Esophagus squamous epithelium (tissue), 5 donors: ENCODE measurements around the gene SMIM41. TPM values are rescaled to one million over a fixed set of nuclear protein-coding genes. Genes with fewer than 3 reads are reported as not detected.

ENCODE experiments used
- DNase-seq: peaks from one replicate; lab custom pipeline; 2025; lab: John Stamatoyannopoulos, UW
- H3K27ac ChIP-seq, 4 donors: fragments of 200-600 bp; sonication (generic); one replicate each; pipeline ENCODE4 v1.5.1; 2016 to 2019; ENCODE audit warnings: mild to moderate bottlenecking in 1 of 4
- H3K27me3 ChIP-seq, 4 donors: fragments of 200-600 bp; sonication (generic); 1 replicate in 3 of 4; 2 replicates in 1 of 4; pipeline versions ENCODE4 v1.5.1 to v1.6.0; 2017 to 2021; ENCODE audit warnings: antibody characterized with exemption in 1 of 4
- H3K36me3 ChIP-seq, 3 donors: fragments of 200-600 bp; sonication (generic); one replicate each; pipeline ENCODE4 v1.5.1; 2016 to 2019
- H3K4me1 ChIP-seq, 3 donors: fragments of 200-600 bp; sonication (generic); one replicate each; pipeline ENCODE4 v1.5.1; 2017 to 2019
- H3K4me3 ChIP-seq, 4 donors: fragments of 200-600 bp; sonication (generic); 1 replicate in 3 of 4; 2 replicates in 1 of 4; pipeline ENCODE4 v1.5.1; 2016 to 2019; ENCODE audit warnings: mild to moderate bottlenecking in 2 of 4, moderate library complexity in 1 of 4
- H3K9me3 ChIP-seq, 3 donors: fragments of 200-600 bp; sonication (generic); one replicate each; pipeline ENCODE4 v1.5.1; 2016 to 2019
- POLR2A ChIP-seq, 4 donors: fragments of 450-650 bp; IDR thresholded peaks; one replicate each; pipeline ENCODE4 v1.6.1; 2017; ENCODE audit warnings: antibody characterized with exemption in 4 of 4, mild to moderate bottlenecking in 4 of 4, moderate library complexity in 3 of 4
- WGBS, 2 donors: methylation state at CpG; one replicate each; pipeline ENCODE4 v1.1.5; 2018; 5-methylcytosine and 5-hydroxymethylcytosine counted together
- intact Hi-C: fragments of 100-400 bp; cut with DNase I; formaldehyde crosslinking; loops from one replicate; pipeline ENCODE4 v1.15.0; 2022
- total RNA-seq, 4 donors: library from RNA; depleted of rRNA; stranded (reverse); fragments of >200 nt; gene quantifications; one replicate each; pipeline ENCODE4 v1.1.0, GENCODE V29; 2016
- TF ChIP-seq, protein P1 (sequence below), 6 experiments: fragments of 450-650 bp in 4 of 6; fragments of 200-600 bp in 2 of 6; sonication (generic) in 2 of 6; IDR thresholded peaks; one replicate each; pipeline ENCODE4 v1.5.1; 2016 to 2019; ENCODE audit warnings: antibody characterized with exemption in 6 of 6, mild to moderate bottlenecking in 4 of 6, moderate library complexity in 4 of 6
- donor health status: DM: yes; HTN: yes; CAD: no.

SMIM41 gene
- total RNA-seq, 4 donors from 2014 or later, result 0.50 to 5.7 (median 1.8) TPM; not detected in 1

DNA sequence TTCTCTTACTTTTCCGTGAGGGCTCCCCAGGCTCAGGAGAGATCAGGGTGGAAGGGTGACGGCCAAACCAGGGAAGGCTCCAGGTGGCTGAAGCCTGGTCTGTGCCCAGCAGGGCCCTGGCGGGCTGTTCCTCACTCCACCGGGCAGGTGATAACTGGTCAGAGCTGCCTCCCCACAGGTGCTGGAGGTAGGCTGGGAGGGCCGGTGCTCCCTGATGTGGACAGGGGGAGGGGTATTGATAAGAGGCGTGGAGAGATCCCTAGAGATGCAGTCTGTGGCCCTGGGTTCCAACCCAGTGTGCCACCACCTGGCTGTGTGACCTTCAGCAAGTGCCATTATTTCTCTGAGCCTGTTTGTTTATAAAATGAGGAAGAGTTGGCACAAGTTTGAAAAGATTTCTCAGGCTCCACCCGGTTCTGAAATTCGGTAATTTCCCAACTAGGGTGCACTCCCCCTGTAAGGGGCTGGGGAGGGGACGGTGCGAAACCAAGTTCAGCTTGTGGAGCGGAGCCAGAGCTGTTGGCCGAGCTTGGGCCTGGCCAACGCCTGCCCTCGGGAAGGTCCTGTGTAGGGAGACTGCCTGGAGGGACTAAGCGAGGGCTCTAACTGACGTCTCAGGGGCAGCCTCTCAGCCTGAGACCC lies 29.3 kb upstream of the SMIM41 start:
- Histone ChIP-seq H3K27me3 (peaks cover 0 to 9% (median 0%) of the 10 kb centered on the region in 4 donors), H3K4me1 (peaks cover 26 to 73% (median 42%) of the 10 kb centered on the region in 3 donors), H3K4me3 (peak overlapping the region; percentile 36 to 66 (median 54)), H3K36me3 (peaks cover 0 to 9% (median 4%) of the 10 kb centered on the region in 3 donors), H3K27ac (peak overlapping the region; percentile 88 to 98 (median 92)), H3K9me3 (no peaks in the 10 kb centered on the region)
- intact Hi-C loops, result no loop called here
- WGBS, 2 donors, result 24 to 45% methylated on average over 5 to 7 of the region's 16 CpGs
- no peak for DNase-seq
- no peak for TF ChIP-seq POLR2A (IDR thresholded peaks at IDR 0.05)
- TF ChIP-seq, protein P1, sequence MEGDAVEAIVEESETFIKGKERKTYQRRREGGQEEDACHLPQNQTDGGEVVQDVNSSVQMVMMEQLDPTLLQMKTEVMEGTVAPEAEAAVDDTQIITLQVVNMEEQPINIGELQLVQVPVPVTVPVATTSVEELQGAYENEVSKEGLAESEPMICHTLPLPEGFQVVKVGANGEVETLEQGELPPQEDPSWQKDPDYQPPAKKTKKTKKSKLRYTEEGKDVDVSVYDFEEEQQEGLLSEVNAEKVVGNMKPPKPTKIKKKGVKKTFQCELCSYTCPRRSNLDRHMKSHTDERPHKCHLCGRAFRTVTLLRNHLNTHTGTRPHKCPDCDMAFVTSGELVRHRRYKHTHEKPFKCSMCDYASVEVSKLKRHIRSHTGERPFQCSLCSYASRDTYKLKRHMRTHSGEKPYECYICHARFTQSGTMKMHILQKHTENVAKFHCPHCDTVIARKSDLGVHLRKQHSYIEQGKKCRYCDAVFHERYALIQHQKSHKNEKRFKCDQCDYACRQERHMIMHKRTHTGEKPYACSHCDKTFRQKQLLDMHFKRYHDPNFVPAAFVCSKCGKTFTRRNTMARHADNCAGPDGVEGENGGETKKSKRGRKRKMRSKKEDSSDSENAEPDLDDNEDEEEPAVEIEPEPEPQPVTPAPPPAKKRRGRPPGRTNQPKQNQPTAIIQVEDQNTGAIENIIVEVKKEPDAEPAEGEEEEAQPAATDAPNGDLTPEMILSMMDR (IDR thresholded peaks at IDR 0.05), result no peak

DNA sequence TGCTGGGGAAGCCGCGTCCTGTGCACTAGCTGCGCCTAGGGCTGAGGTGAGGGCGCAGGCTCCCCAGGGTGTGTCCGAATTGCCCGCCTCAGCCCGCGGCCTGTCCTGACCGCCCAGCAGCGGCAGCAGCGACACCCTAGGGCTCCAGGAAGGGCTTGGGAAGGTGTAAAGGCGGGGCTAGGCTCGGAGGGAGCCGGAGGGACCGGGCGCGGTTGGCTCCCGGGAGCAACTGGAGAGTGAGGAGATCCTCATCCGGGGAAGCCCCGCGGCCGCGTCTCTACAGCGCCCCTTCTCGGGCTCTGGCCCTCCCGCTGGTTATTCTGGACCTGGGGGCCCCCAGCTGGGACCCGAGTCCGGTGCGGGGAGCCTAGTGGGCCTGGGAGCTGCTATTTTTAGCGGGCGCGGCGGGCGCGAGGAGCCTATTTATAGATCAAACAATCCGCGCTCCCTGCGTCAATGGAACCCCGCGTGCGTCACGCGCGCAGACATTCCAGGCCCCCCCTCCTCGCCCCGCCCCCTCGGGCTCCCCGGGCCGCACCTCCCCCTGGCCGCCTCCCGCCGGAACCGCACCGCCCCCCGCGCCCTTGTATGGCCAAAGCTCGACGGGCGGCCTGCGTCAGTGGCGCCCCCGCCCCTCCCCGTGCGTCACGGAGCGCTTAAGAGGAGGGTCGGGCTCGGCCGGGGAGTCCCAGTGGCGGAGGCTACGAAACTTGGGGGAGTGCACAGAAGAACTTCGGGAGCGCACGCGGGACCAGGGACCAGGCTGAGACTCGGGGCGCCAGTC lies 28.6 kb upstream of the SMIM41 start, which contains the start of gene NR4A1:
NR4A1 (plus strand) TSS at position 685 of the 784 bp plus-strand sequence. CDS start 2,887 bp downstream, outside the sequence.
- Histone ChIP-seq H3K27ac (peak within 1 kb of the TSS; percentile 88 to 98 (median 92)), H3K4me3 (peak within 1 kb of the TSS; percentile 36 to 66 (median 54)), H3K9me3 (no peaks in the 10 kb centered on the region), H3K4me1 (peaks cover 20 to 72% (median 36%) of the 10 kb centered on the region in 3 donors), H3K36me3 (peaks cover 0 to 9% (median 4%) of the 10 kb centered on the region in 3 donors), H3K27me3 (peaks cover 0 to 9% (median 0%) of the 10 kb centered on the region in 4 donors)
- peak; percentile 82 for DNase-seq
- intact Hi-C loops, result no loop called here
- 0% methylated on average over 4 of the region's 77 CpGs; no CpG with 5 or more reads in 1 of the 2 donors for WGBS, 2 donors
- TF ChIP-seq, protein P1 (IDR thresholded peaks at IDR 0.05), result no peak
- peak in 3 of 4 donors; percentile 84 to 98 (median 94) for TF ChIP-seq POLR2A (IDR thresholded peaks at IDR 0.05)

DNA sequence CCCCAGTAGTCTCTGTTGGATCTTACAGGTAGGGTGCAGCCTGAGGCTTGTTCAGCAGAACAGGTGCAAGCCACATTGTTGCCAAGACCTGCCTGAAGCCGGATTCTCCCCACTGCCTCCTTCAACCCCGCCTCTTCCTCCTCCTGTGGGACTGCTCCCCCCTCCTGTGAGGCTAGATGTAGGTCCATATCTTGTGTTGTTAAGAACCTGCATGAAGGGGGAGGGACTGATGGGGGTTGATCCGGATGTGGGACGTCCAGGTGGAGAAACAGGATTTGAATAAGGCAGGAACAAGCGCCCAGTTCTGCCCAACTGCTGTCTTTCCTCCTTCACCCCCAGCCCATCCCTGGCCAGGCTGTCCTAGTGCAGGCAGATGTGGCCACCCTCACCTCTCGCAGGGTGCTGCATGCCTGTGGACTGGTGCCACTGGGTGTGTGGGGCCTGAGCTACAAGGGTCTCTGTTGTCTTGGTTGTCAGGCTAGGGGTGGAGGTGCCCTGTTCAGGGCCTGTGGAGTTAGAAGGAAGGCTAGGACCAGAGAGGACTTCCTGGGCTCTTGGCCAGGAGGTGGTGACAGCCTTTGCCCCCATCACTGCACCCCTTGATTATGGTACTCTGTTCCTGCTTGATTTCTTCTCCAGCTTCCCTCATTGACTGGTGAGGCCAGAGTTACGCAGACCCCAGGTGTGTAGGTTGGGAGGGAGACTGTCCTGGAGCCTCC lies 26.9 kb upstream of the SMIM41 start:
- peak overlapping the region; percentile 88 to 98 (median 92) for H3K27ac ChIP-seq
- intact Hi-C loops, result no loop called here
- H3K4me1 ChIP-seq, result peaks cover 17 to 58% (median 32%) of the 10 kb centered on the region in 3 donors
- peak overlapping the region in 3 of 4 donors; percentile 49 to 66 (median 60) for H3K4me3 ChIP-seq
- no peak for DNase-seq
- TF ChIP-seq, protein P1 (IDR thresholded peaks at IDR 0.05), result no peak
- no peak for TF ChIP-seq POLR2A (IDR thresholded peaks at IDR 0.05)
- H3K9me3 ChIP-seq, result no peaks in the 10 kb centered on the region
- peaks cover 0 to 17% (median 4%) of the 10 kb centered on the region in 3 donors for H3K36me3 ChIP-seq
- WGBS, 2 donors, result 43 to 76% methylated on average over 3 to 5 of the region's 7 CpGs
- H3K27me3 ChIP-seq, result peaks cover 0 to 9% (median 0%) of the 10 kb centered on the region in 4 donors

DNA sequence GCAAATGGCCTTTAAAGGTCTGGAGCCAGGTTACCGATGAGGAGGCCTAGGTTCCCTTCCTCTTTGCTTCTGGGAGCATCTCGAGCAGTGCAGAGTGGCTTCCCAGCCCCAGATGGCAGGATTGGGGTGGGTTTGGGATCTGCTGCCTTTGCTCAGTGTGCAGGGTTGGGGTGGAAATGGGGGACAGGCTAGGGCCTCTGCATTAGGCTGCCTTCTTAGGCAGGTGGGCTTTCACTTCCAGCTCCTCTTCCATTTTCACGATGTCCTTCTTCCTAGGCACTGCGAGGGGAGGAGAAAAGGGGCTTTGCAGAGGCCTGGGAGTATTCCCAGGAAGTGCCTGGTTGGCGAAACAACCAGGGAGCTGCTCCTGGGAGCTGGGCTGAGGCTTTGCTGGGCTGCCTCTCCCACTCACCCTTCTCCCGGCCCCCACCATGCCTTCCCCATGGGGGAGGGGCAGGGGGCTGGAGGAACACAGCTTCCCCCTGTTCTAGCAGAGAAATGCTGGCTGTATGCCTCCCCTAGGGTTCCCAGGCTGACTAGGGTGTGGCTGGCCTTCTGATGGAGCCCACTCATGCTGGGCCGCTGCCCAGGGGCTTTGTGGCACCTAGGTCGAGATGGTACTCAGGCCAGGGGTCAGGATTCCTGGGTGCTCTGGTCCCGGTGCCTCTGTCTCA lies 25.8 kb upstream of the SMIM41 start:
- Histone ChIP-seq H3K27me3 (peaks cover 0 to 7% (median 0%) of the 10 kb centered on the region in 4 donors), H3K4me3 (peak overlapping the region in 3 of 4 donors; percentile 49 to 66 (median 60)), H3K27ac (peak overlapping the region in 3 of 4 donors; percentile 88 to 98 (median 95)), H3K36me3 (peaks cover 0 to 21% (median 6%) of the 10 kb centered on the region in 3 donors), H3K9me3 (no peaks in the 10 kb centered on the region), H3K4me1 (peaks cover 17 to 58% (median 32%) of the 10 kb centered on the region in 3 donors)
- WGBS, 2 donors, result 20 to 83% methylated on average over 1 of the region's 9 CpGs
- DNase-seq, result no peak
- no peak for TF ChIP-seq POLR2A (IDR thresholded peaks at IDR 0.05)
- TF ChIP-seq, protein P1 (IDR thresholded peaks at IDR 0.05), result no peak
- intact Hi-C loops, result no loop called here
